ENCODE data around the gene ABRACL. TPM values are rescaled to one million over a fixed set of nuclear protein-coding genes. Genes with fewer than 3 reads are reported as not detected.
"Not testable (repeated sequence)": the region's sequence is repeated elsewhere in the genome, so short reads cannot be mapped to it uniquely, and the experiment has no call there.

Gene ABRACL
- total and polyA plus RNA-seq, 4 donors, result 11.8 to 20.6 (median 17.7) TPM

DNA sequence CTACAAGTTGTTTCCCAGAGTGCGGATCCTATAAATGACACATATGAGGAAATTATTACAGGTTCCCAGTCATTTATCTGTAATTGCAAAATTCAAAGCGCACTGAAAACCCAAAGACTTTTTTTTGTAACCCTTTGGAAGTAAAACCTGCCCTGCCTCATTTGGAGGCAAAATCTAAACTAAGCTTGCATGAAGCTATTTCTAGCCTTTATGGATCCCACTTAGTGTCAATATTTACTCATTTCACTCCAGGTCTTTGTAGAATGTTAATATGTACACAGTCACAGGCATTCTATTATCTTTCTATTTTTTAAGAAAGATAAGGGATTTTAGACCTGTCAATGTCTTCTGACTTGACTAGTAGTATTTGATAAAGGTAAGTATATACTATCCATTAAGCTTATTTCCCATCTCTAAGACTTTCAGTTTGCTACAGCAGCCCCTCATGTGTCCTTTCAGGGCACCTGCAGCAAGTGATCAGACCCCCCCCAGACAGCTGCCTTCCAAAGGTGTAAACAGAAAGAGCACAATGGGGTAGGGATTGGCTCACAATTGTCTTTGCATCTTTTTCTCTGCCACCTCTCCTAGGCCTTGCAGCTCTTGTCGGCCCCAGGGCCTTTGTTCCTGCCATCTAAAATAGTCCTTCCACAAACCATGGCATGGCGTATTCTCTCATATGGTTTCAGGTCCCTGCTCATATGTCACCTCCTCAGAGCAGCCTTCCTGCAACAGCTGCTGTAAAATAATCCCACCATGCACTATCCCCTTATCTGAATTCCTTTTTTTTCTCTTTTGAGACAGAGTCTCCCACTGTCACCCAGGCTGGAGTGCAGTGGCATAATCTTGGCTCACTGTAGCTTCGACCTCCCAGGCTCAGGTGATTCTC, 39.2 kb upstream of the ABRACL start:
- WGBS (ENCODE audit: insufficient coverage), result 100% methylated on average over 3 of the region's 5 CpGs
- Histone ChIP-seq H3K27ac (ENCODE audit: low read depth, low read length) (no peak overlapping the region), H3K9me3 (ENCODE audit: control insufficient read depth, insufficient read depth, low read length) (no peaks in the 10 kb centered on the region), H3K27me3 (ENCODE audit: control insufficient read depth, insufficient read depth, low read length) (no peaks in the 10 kb centered on the region), H3K4me3 (ENCODE audit: low read depth, low read length) (no peak overlapping the region), H3K4me1 (ENCODE audit: control insufficient read depth, insufficient read depth, low read length) (peaks cover 5% of the 10 kb centered on the region), H3K36me3 (ENCODE audit: control insufficient read depth, insufficient read depth, low read length) (no peaks in the 10 kb centered on the region)
- DNase-seq (ENCODE audit: low read depth in 4 of 6, low spot score in 6 of 6), result no peak

DNA sequence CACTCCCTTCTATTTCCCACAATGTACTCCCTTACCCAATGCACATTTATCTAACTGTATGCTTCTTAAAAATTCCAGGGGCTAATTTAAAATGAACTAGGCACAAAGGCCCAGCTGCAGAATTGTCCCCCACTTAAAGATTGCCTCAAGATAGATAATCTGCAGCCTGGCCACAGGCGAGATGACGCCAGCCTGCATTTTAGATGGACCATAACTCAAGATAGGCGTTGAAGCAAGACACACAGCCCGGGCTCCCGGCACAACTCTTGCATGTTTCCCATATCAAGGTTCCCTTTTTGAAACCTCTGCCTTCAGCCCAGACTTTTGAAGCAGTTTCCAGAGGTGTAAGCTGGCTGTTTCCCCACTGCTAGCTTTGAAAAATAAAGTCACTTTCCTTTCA, 37.3 kb upstream of the ABRACL start:
- Histone ChIP-seq H3K27ac (ENCODE audit: low read depth, low read length) (no peak overlapping the region), H3K4me1 (ENCODE audit: control insufficient read depth, insufficient read depth, low read length) (peaks cover 5% of the 10 kb centered on the region), H3K36me3 (ENCODE audit: control insufficient read depth, insufficient read depth, low read length) (no peaks in the 10 kb centered on the region), H3K9me3 (ENCODE audit: control insufficient read depth, insufficient read depth, low read length) (no peaks in the 10 kb centered on the region), H3K4me3 (ENCODE audit: low read depth, low read length) (no peak overlapping the region), H3K27me3 (ENCODE audit: control insufficient read depth, insufficient read depth, low read length) (no peaks in the 10 kb centered on the region)
- WGBS (ENCODE audit: insufficient coverage), result 44% methylated on average over 5 of the region's 5 CpGs
- DNase-seq (ENCODE audit: low read depth in 4 of 6, low spot score in 6 of 6), result no peak

DNA sequence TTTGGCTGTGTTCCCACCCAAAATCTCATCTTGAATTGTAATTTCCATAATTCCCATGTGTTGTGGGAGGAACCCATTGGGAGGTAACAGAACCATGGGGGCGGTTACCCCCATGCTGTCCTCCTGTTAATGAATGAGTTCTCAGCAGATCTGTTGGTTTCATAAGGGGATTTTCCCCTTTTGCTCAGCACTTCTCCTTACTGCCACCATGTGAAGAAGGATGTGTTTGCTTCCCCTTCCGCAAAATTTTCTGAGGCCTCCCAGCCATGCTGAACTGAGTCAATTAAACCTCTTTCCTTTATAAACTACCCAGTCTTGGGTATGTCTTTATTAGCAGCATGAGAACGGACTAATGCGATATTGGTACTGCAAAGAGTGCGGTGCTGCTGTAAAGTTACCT, 35.6 kb upstream of the ABRACL start:
- not testable (repeated sequence) for H3K27ac ChIP-seq (ENCODE audit: low read depth, low read length); H3K27me3 ChIP-seq (ENCODE audit: control insufficient read depth, insufficient read depth, low read length); H3K4me1 ChIP-seq (ENCODE audit: control insufficient read depth, insufficient read depth, low read length); H3K9me3 ChIP-seq (ENCODE audit: control insufficient read depth, insufficient read depth, low read length); H3K36me3 ChIP-seq (ENCODE audit: control insufficient read depth, insufficient read depth, low read length); H3K4me3 ChIP-seq (ENCODE audit: low read depth, low read length); DNase-seq (ENCODE audit: low read depth in 4 of 6, low spot score in 6 of 6)
- WGBS (ENCODE audit: insufficient coverage), result 93% methylated on average over 3 of the region's 5 CpGs

DNA sequence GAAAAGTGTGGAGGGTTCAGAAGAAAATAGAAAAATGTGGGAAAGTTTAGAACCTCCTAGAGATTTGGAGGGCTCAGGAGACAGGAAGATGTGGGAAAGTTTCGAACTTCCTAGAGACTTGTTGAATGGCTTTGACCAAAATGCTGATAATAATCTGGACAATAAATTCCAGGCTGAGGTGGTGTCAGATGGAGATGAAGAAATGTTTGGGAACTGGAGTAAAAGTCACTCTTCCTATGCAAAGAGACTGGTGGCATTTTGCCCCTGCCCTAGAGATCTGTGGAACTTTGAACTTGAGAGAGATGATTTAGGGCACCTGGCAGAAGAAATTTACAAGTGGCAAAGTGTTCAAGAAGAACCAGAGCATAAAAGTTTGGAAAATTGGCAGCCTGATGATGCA, 35.1 kb upstream of the ABRACL start:
- H3K27ac ChIP-seq (ENCODE audit: low read depth, low read length); H3K27me3 ChIP-seq (ENCODE audit: control insufficient read depth, insufficient read depth, low read length); H3K9me3 ChIP-seq (ENCODE audit: control insufficient read depth, insufficient read depth, low read length); H3K4me1 ChIP-seq (ENCODE audit: control insufficient read depth, insufficient read depth, low read length); DNase-seq (ENCODE audit: low read depth in 4 of 6, low spot score in 6 of 6); H3K4me3 ChIP-seq (ENCODE audit: low read depth, low read length); H3K36me3 ChIP-seq (ENCODE audit: control insufficient read depth, insufficient read depth, low read length): not testable (repeated sequence)
- 92% methylated on average over 1 of the region's 1 CpG for WGBS (ENCODE audit: insufficient coverage)

DNA sequence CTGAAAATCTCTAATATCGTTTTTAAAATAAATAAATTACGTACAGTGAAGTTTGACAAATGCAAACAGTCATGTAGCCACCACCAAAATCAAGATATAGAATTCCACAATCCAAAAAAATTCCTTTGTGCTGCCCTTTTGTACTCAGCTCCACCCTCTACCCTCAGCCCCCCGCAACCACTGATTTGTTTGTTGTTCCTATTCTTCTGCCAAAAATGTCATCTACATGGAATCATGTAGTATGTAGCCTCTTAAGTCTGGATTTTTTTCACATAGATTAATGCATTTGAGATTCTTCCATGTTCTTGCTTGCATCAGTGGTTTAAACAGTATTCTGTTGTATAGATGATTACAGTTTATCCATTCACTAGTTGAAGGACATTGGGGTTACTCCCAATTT, 32.0 kb upstream of the ABRACL start:
- H3K27me3 ChIP-seq (ENCODE audit: control insufficient read depth, insufficient read depth, low read length), result no peaks in the 10 kb centered on the region
- WGBS (ENCODE audit: insufficient coverage), result no CpG with 5 or more reads among the region's 3 CpGs

DNA sequence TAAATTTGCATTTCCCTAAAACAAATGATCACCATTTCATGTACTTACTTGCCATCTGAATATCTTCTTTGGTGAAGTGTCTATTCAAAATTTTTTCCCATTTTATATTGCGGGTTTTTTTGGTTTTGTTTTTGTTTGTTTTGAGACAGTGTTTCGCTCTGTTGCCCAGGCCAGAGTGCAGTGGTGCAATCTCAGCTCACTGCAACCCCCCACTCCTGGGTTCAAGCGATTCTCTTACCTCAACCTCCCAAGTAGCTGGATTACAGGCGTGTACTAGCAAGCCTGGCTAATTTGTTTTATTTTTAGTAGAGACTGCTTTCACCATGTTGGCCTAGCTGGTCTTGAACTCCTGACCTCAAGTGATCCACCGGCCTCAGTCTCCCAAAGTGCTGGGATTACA, 31.4 kb upstream of the ABRACL start:
- no peaks in the 10 kb centered on the region for H3K9me3 ChIP-seq (ENCODE audit: control insufficient read depth, insufficient read depth, low read length)
- H3K4me3 ChIP-seq (ENCODE audit: low read depth, low read length), result no peak overlapping the region
- no peaks in the 10 kb centered on the region for H3K4me1 ChIP-seq (ENCODE audit: control insufficient read depth, insufficient read depth, low read length)
- DNase-seq (ENCODE audit: low read depth in 4 of 6, low spot score in 6 of 6), result no peak
- H3K36me3 ChIP-seq (ENCODE audit: control insufficient read depth, insufficient read depth, low read length), result no peaks in the 10 kb centered on the region
- 83% methylated on average over 1 of the region's 5 CpGs for WGBS (ENCODE audit: insufficient coverage)
- no peaks in the 10 kb centered on the region for H3K27me3 ChIP-seq (ENCODE audit: control insufficient read depth, insufficient read depth, low read length)
- no peak overlapping the region for H3K27ac ChIP-seq (ENCODE audit: low read depth, low read length)

More for the DNA sequence above, 32.0 kb upstream of the ABRACL start:
- H3K27ac ChIP-seq (ENCODE audit: low read depth, low read length), result no peak overlapping the region
- H3K4me1 ChIP-seq (ENCODE audit: control insufficient read depth, insufficient read depth, low read length), result no peaks in the 10 kb centered on the region
- H3K36me3 ChIP-seq (ENCODE audit: control insufficient read depth, insufficient read depth, low read length), result no peaks in the 10 kb centered on the region
- H3K4me3 ChIP-seq (ENCODE audit: low read depth, low read length), result no peak overlapping the region
- no peak for DNase-seq (ENCODE audit: low read depth in 4 of 6, low spot score in 6 of 6)
- H3K9me3 ChIP-seq (ENCODE audit: control insufficient read depth, insufficient read depth, low read length), result no peaks in the 10 kb centered on the region

DNA sequence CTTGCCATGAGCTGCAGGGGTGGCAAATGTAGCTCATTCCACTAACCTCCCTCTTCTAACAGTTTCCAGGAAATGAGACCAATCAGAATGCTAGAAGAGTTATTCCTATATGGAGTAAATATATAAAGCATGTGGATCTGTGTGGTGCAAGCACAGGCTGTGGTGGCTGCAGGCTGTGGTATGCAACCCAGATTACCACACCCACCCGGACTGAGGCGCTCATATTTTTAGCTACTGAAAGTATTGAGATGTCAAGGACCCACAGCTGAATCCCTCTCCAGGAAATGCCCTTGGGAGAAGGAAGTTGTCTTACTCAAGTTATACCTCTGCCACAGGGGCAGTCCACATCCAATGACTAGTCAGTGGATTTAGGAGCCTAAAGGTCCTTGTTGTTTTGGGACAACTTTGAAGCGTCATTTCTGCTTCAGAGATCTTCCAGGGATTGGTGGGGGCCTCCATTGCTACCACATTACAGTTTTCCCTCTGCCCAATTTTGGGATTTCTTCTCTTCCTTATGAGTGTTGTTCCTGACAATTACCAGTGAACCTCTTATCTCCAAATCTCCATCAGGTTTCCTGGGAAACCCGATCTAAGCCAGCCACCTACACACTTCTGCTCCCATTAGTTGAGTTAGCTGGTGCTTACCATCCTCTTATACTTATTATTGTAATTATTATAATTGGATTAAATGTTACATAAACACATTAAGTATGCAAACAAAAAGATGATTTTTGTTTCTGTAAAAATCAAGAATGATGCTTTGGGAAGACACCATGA, 28.4 kb upstream of the ABRACL start:
- Histone ChIP-seq H3K4me3 (ENCODE audit: low read depth, low read length) (no peak overlapping the region), H3K27ac (ENCODE audit: low read depth, low read length) (no peak overlapping the region), H3K27me3 (ENCODE audit: control insufficient read depth, insufficient read depth, low read length) (no peaks in the 10 kb centered on the region), H3K4me1 (ENCODE audit: control insufficient read depth, insufficient read depth, low read length) (no peaks in the 10 kb centered on the region), H3K36me3 (ENCODE audit: control insufficient read depth, insufficient read depth, low read length) (no peaks in the 10 kb centered on the region), H3K9me3 (ENCODE audit: control insufficient read depth, insufficient read depth, low read length) (no peaks in the 10 kb centered on the region)
- no peak for DNase-seq (ENCODE audit: low read depth in 4 of 6, low spot score in 6 of 6)
- WGBS (ENCODE audit: insufficient coverage), result no CpG with 5 or more reads among the region's 4 CpGs

DNA sequence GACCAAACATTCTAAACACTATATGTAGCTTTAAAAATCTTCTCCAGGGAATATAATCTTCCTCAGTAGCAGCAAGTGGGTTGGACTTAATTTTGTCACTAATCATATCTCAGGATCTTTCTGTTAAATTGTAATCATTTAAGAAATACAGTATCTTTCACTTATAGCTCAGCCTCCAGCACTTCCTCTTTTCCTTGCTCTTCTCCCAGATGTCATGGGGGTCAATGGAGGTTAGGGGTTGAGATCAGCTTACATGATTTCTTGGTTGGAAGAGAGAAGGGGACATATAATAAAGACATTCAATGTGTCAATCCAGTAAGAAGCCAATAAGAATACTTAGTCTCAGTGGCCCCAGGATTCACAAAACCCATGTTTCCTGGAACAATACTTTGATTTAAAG, 24.8 kb upstream of the ABRACL start:
- H3K9me3 ChIP-seq (ENCODE audit: control insufficient read depth, insufficient read depth, low read length), result no peaks in the 10 kb centered on the region
- no peak overlapping the region for H3K4me3 ChIP-seq (ENCODE audit: low read depth, low read length)
- no peak for DNase-seq (ENCODE audit: low read depth in 4 of 6, low spot score in 6 of 6)
- no peak overlapping the region for H3K27ac ChIP-seq (ENCODE audit: low read depth, low read length)
- no peaks in the 10 kb centered on the region for H3K4me1 ChIP-seq (ENCODE audit: control insufficient read depth, insufficient read depth, low read length)
- H3K27me3 ChIP-seq (ENCODE audit: control insufficient read depth, insufficient read depth, low read length), result no peaks in the 10 kb centered on the region
- no peaks in the 10 kb centered on the region for H3K36me3 ChIP-seq (ENCODE audit: control insufficient read depth, insufficient read depth, low read length)

DNA sequence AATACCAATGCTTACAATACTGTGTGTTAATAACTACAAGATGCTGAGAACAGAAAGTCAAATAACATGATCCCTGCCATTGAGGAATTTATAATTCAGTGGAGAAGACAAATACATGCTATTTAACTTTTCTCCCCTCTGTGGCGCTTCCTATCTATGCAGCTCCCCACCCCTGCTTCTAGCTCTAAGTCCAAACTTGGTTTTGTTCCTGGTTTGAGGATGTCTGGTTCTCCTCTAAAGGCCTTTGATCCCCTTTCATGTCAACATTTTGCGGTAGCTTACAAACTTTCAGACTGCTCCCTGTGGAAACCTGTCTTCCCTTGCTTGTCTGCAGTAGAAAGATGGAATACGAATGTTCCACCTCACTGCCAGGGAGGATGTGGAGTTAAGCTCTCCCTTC, 22.1 kb upstream of the ABRACL start:
- Histone ChIP-seq H3K4me3 (ENCODE audit: low read depth, low read length) (no peak overlapping the region), H3K9me3 (ENCODE audit: control insufficient read depth, insufficient read depth, low read length) (no peaks in the 10 kb centered on the region), H3K36me3 (ENCODE audit: control insufficient read depth, insufficient read depth, low read length) (no peaks in the 10 kb centered on the region), H3K27ac (ENCODE audit: low read depth, low read length) (no peak overlapping the region), H3K27me3 (ENCODE audit: control insufficient read depth, insufficient read depth, low read length) (no peaks in the 10 kb centered on the region), H3K4me1 (ENCODE audit: control insufficient read depth, insufficient read depth, low read length) (no peaks in the 10 kb centered on the region)
- WGBS (ENCODE audit: insufficient coverage), result no CpG with 5 or more reads among the region's 3 CpGs
- no peak for DNase-seq (ENCODE audit: low read depth in 4 of 6, low spot score in 6 of 6)

DNA sequence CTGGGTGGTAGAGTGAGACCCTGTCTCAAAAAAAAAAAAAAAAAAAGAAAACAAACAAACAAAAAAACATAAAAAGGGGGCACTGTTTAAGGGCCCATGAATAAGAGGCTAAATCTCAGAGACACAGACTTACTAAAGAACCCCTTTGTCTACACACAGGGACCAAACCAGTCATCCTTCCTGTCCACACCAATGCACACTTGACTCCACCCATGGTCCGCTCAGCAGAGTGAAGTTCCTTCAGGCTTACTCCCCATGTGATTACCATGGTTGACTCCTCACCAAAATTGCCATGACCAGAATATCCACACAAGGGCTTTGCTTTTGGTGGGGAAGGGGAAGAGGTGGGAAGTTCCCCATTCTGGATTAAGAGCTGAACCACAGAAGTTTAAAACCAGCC, 21.1 kb upstream of the ABRACL start:
- no CpG with 5 or more reads among the region's 1 CpG for WGBS (ENCODE audit: insufficient coverage)

More for the DNA sequence above, 21.1 kb upstream of the ABRACL start:
- H3K4me3 ChIP-seq (ENCODE audit: low read depth, low read length), result no peak overlapping the region
- H3K4me1 ChIP-seq (ENCODE audit: control insufficient read depth, insufficient read depth, low read length), result no peaks in the 10 kb centered on the region
- H3K27ac ChIP-seq (ENCODE audit: low read depth, low read length), result no peak overlapping the region
- no peaks in the 10 kb centered on the region for H3K27me3 ChIP-seq (ENCODE audit: control insufficient read depth, insufficient read depth, low read length)
- no peaks in the 10 kb centered on the region for H3K36me3 ChIP-seq (ENCODE audit: control insufficient read depth, insufficient read depth, low read length)
- DNase-seq (ENCODE audit: low read depth in 4 of 6, low spot score in 6 of 6), result no peak
- no peaks in the 10 kb centered on the region for H3K9me3 ChIP-seq (ENCODE audit: control insufficient read depth, insufficient read depth, low read length)
